B cell (primary cell): ENCODE measurements around the gene PYROXD2. TPM values are rescaled to one million over a fixed set of nuclear protein-coding genes. Genes with fewer than 3 reads are reported as not detected.

Source experiments
- ATAC-seq: fragments of 200-7000 bp; cut with Tn5 transposase; one replicate; pipeline ENCODE4 v1.10.0; 2021; ENCODE audit warnings: low read depth, mild to moderate bottlenecking, moderate number of reproducible peaks, moderate library complexity
- CTCF ChIA-PET: fragments of 350-600 bp; sonication (Branson Sonifier 250); formaldehyde crosslinking; loops from one replicate; lab custom pipeline; 2021; ENCODE audit warnings: antibody characterized with exemption, inconsistent platforms; lab: Charles Lee
- POLR2A ChIA-PET: fragments of 350-600 bp; sonication (Branson Sonifier 250); formaldehyde crosslinking; loops from one replicate; lab custom pipeline; 2021; ENCODE audit warnings: antibody characterized with exemption; lab: Charles Lee
- DNase-seq: peaks from one replicate; pipeline ENCODE4 v3.0.0; 2013
- H2AFZ ChIP-seq: 2 replicates; pipeline ENCODE4 v1.6.1; 2012; ENCODE audit warnings: mild to moderate bottlenecking, low read depth, low read length; ENCODE audit not compliant: insufficient read depth, poor library complexity, severe bottlenecking
- H3K27ac ChIP-seq, 2 donors: 1 replicate in 1 of 2; 2 replicates in 1 of 2; pipeline ENCODE4 v1.5.1; 2012 to 2013; ENCODE audit warnings: low read length in 2 of 2, mild to moderate bottlenecking in 2 of 2, moderate library complexity in 1 of 2
- H3K27me3 ChIP-seq, 4 experiments: fragments of 200-600 bp in 1 of 4; sonication (generic) in 1 of 4; replicated peaks in 1 of 4; 1 replicate in 2 of 4; 2 replicates in 2 of 4; pipeline versions ENCODE4 v1.6.1 to v1.7.0; 2013 to 2016; ENCODE audit warnings: low read length in 3 of 4, mild to moderate bottlenecking in 2 of 4, mixed read lengths in 1 of 4, moderate library complexity in 1 of 4; ENCODE audit not compliant: insufficient read depth in 4 of 4, control insufficient read depth in 3 of 4; ENCODE audit errors: control extremely low read depth in 1 of 4
- H3K36me3 ChIP-seq, 2 experiments: replicated peaks in 1 of 2; 1 replicate in 1 of 2; 2 replicates in 1 of 2; pipeline versions ENCODE4 v1.6.1 to v1.7.1; 2013; ENCODE audit warnings: low read length in 1 of 2; ENCODE audit not compliant: insufficient read depth in 2 of 2, control insufficient read depth in 1 of 2; ENCODE audit errors: control extremely low read depth in 1 of 2, extremely low read depth in 1 of 2
- H3K4me1 ChIP-seq, 2 donors: fragments of 200-600 bp in 1 of 2; sonication (generic) in 1 of 2; 1 replicate in 1 of 2; 2 replicates in 1 of 2; pipeline versions ENCODE4 v1.5.1 to v1.6.1; 2013 to 2017; ENCODE audit warnings: low read length in 2 of 2; ENCODE audit not compliant: control insufficient read depth in 2 of 2, insufficient read depth in 2 of 2
- H3K4me2 ChIP-seq: replicated peaks from 2 replicates; pipeline ENCODE3; 2012; ENCODE audit warnings: mild to moderate bottlenecking, low read depth, low read length; ENCODE audit not compliant: poor library complexity, severe bottlenecking
- H3K4me3 ChIP-seq, 5 experiments: fragments of 200-600 bp in 1 of 5; sonication (generic) in 1 of 5; 1 replicate in 3 of 5; 2 replicates in 2 of 5; pipeline versions ENCODE4 v1.5.1 to v1.7.0; 2011 to 2016; ENCODE audit warnings: low read length in 4 of 5, mild to moderate bottlenecking in 4 of 5, low read depth in 2 of 5, control low read depth in 1 of 5, moderate library complexity in 1 of 5; ENCODE audit not compliant: insufficient read depth in 1 of 5; ENCODE audit errors: control extremely low read depth in 1 of 5, extremely low read depth in 1 of 5
- H3K79me2 ChIP-seq: fragments of 200-600 bp; sonication (generic); one replicate; pipeline ENCODE4 v1.6.0; 2016; ENCODE audit warnings: low read length; ENCODE audit not compliant: control insufficient read depth, insufficient read depth
- H3K9ac ChIP-seq: fragments of 200-600 bp; sonication (generic); 2 replicates; pipeline ENCODE4 v1.6.1; 2017; ENCODE audit warnings: mild to moderate bottlenecking, low read length, moderate library complexity
- H3K9me3 ChIP-seq, 3 donors: one replicate each; pipeline versions ENCODE4 v1.6.1 to v1.7.1; 2013; ENCODE audit warnings: low read length in 2 of 3; ENCODE audit not compliant: control insufficient read depth in 2 of 3, insufficient read depth in 1 of 3; ENCODE audit errors: control extremely low read depth in 1 of 3
- H4K20me1 ChIP-seq: 2 replicates; pipeline ENCODE4 v1.6.0; 2012; ENCODE audit warnings: mild to moderate bottlenecking, low read length; ENCODE audit not compliant: insufficient read depth, control insufficient read depth, poor library complexity, severe bottlenecking
- H3K27ac Mint-ChIP-seq: one replicate; pipeline ENCODE4 v1.8.0; 2021; ENCODE audit warnings: mixed read lengths
- H3K27me3 Mint-ChIP-seq: one replicate; pipeline ENCODE4 v1.8.0; 2021; ENCODE audit warnings: mixed read lengths
- H3K4me1 Mint-ChIP-seq: one replicate; pipeline ENCODE4 v1.8.0; 2021; ENCODE audit warnings: mixed read lengths
- H3K4me3 Mint-ChIP-seq: one replicate; pipeline ENCODE4 v1.8.0; 2021; ENCODE audit warnings: mixed read lengths
- H3K9me3 Mint-ChIP-seq: one replicate; pipeline ENCODE4 v1.8.0; 2022; ENCODE audit warnings: mixed read lengths; ENCODE audit not compliant: insufficient read depth
- CTCF ChIP-seq: fragments of 200-600 bp; IDR thresholded peaks from one replicate; pipeline ENCODE4 v1.8.0; 2022; ENCODE audit warnings: antibody characterized with exemption, mild to moderate bottlenecking
- EZH2 ChIP-seq: IDR thresholded peaks from 2 replicates; pipeline ENCODE4 v1.6.1; 2012; ENCODE audit warnings: borderline replicate concordance, low read depth, mild to moderate bottlenecking, moderate library complexity, low read length; ENCODE audit not compliant: insufficient read depth, poor library complexity, severe bottlenecking
- WGBS: methylation state at CpG from one replicate; pipeline ENCODE4 v1.1.5; 2013; ENCODE audit warnings: missing lambda C conversion rate; ENCODE audit not compliant: insufficient coverage; 5-methylcytosine and 5-hydroxymethylcytosine counted together
- intact Hi-C: fragments of 100-400 bp; cut with micrococcal nuclease; formaldehyde crosslinking; loops from one replicate; pipeline ENCODE4 v1.10.0; 2022
- polyA plus RNA-seq: library from polyadenylated mRNA; depleted of rRNA; stranded (reverse); fragments of >200 nt; gene quantifications from 2 replicates; pipeline ENCODE4 v1.2.3, GENCODE V29; 2012
- total RNA-seq, 2 donors: library from RNA; stranded (reverse); fragments of 120-200 nt in 1 of 2; gene quantifications; 1 replicate in 1 of 2; 2 replicates in 1 of 2; pipeline versions ENCODE4 v1.2.3 to v1.2.4, GENCODE V29; 2013 to 2022

PYROXD2 gene
- total and polyA plus RNA-seq, 2 donors (not counting 1 experiment from before 2014, with no cell fraction given), result 25.1 to 960 TPM

DNA sequence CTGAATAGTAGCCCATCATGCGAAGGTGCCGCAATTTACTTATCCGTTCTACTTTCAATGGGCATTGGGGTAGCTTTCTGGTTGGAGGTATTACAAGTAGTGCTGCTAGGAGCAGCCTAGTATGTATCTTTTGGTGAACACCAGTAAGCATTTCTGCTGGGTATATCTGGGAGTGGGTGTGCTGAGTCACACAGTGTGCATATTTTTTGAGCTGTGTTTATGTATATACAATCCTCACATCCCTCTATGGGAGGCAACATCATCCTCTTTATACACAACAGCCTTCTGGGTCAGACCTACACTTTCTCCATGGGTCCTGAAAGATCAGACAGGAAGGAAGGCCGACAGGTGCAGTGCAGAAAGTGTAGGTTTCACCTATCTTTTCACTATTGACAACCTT is 36.3 kb downstream of the PYROXD2 start:
- intact Hi-C loops, result no loop called here
- no peaks in the 10 kb centered on the region for H4K20me1 ChIP-seq
- 100% methylated on average over 3 of the region's 4 CpGs for WGBS
- H3K4me2 ChIP-seq, result no peak overlapping the region
- H3K9ac ChIP-seq, result no peak overlapping the region
- Mint-ChIP-seq H3K9me3 (peaks cover 4% of the 10 kb centered on the region), H3K27me3 (peaks cover 11% of the 10 kb centered on the region), H3K4me1 (no peaks in the 10 kb centered on the region), H3K4me3 (no peak overlapping the region), H3K27ac (no peak overlapping the region)
- ChIA-PET CTCF (interaction anchor here (0.9 kb wide), 1 partner anchor 14 kb away, joined by 4 read pairs; no protein-coding TSS in a partner anchor), POLR2A (no interaction called here)
- no peaks in the 10 kb centered on the region for H3K27me3 ChIP-seq
- H3K4me3 ChIP-seq, result no peak overlapping the region
- no peak overlapping the region for H3K27ac ChIP-seq
- no peaks in the 10 kb centered on the region for H3K79me2 ChIP-seq
- H3K9me3 ChIP-seq, result peaks cover 0 to 8% (median 2%) of the 10 kb centered on the region in 3 donors
- TF ChIP-seq CTCF (no peak), EZH2 (no peak)
- DNase-seq, result no peak
- no peak for ATAC-seq
- no peak overlapping the region for H2AFZ ChIP-seq
- no peaks in the 10 kb centered on the region for H3K4me1 ChIP-seq
- no peaks in the 10 kb centered on the region for H3K36me3 ChIP-seq

- H3K9me3 ChIP-seq, result peaks cover 0 to 8% (median 2%) of the 10 kb centered on the region in 3 donors
- WGBS, result 100% methylated on average over 1 of the region's 3 CpGs
- no peak for DNase-seq
- H3K4me2 ChIP-seq, result no peak overlapping the region
- no peak overlapping the region for H3K9ac ChIP-seq
- no peaks in the 10 kb centered on the region for H3K36me3 ChIP-seq
- no peak overlapping the region for H3K27ac ChIP-seq
- no peaks in the 10 kb centered on the region for H3K79me2 ChIP-seq
- no peak for ATAC-seq
- no peak overlapping the region for H3K4me3 ChIP-seq
- no peak overlapping the region for H2AFZ ChIP-seq
- Mint-ChIP-seq H3K27ac (no peak overlapping the region), H3K4me3 (no peak overlapping the region), H3K27me3 (peaks cover 18% of the 10 kb centered on the region), H3K9me3 (peaks cover 4% of the 10 kb centered on the region), H3K4me1 (no peaks in the 10 kb centered on the region)
- H4K20me1 ChIP-seq, result no peaks in the 10 kb centered on the region
- H3K27me3 ChIP-seq, result no peaks in the 10 kb centered on the region
- POLR2A ChIA-PET, result no interaction called here
- CTCF ChIA-PET, result no interaction called here
- intact Hi-C loops, result no loop called here
- H3K4me1 ChIP-seq, result no peaks in the 10 kb centered on the region
- no peak for TF ChIP-seq EZH2
- no peak for TF ChIP-seq CTCF
These were observed 37.4 kb downstream of the PYROXD2 start for GRCh38 chr10:98377536-98377935.
